HCEC 1CT (cell line): Measurements from ENCODE around the gene G6PC3.

Experiments
- DNase-seq: peaks from one replicate; pipeline ENCODE4 v3.0.0-alpha.2; 2017

G6PC3 gene

DNA sequence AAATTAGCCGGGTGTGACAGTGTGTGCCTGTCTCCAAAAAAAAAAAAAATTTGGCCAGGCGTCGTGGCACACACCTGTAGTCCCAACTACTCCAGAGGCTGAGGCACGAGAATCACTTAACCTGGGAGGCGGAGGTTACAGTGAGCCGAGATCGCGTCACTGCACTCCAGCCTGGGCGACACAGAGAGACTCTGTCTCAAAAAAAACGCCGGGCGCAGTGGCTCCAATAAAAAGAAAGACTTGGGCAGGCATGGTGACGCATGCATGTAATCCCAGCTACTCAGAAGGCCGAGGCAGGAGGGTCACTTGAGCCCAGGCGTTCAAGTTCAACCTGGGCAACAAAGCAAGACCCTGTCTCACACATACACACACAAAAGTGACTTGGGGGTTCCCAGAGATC lies 7.7 kb upstream of the G6PC3 start:
- DNase-seq, result no peak

DNA sequence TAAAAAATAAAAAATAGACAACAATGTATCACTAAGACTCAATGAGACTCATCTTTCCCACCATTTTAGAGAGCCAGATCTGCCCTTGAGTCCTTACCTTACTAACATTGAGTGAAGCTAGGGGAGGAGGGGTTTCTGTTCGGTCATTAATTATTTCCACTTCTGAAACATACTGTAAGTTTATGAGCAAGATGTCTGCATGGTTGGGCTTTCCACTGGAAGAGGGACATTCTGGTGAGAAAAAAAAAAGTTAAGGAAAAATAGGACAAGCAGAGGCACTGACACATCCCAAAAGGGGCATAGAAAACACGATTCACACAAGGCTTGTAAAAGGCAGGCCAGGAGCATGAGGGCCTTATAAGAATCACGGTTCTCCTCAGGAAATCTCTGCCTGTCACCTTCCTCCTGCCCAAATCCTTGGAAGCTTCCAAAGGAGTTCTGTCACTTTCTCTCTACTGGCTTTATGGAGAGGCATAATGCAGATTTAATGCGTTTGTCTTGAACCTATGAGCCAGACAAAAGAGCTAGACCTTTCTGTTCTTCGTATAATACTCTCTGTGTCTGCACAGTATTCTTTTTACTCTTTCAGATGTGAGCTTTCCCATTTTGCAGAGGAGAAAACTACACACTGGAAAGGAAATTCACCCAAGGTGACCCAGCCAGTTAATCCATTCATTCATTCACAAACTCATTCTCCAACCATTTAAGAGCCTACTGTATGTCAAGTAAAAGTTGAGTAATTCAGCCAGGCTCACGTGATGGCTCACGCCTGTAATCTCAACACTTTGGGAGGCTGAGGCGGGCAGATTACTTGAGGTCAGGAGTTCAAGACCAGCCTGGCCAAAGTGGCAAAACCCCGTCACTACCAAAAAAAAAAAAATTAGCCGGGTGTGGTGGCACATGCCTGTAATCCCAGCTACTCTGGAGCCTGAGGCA lies 6.6 kb upstream of the G6PC3 start:
- DNase-seq, result no peak

DNA sequence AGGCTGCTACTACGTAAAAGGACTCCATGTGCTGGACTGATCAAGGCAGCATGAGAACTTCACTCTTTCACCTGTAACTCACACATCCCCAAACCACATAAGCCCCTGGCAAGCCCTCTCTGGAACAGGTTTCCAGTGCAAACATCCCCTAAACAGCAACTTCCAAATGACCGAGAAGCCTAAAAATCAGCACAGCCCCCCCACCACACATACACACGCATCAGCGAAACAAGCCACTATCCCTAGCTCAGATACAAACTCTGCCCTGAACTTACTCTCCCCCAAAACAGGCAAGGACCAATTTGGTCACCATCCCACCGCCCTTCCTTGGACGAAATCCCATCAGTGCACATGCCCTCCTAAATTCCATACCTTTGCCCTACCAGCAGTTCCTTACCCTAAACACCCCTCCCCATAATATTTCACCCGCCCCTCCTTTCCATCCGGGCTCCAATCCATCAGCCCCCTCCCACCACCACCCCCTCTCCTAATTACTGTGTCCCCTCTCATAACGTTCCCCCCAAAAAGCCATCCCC lies 4.8 kb upstream of the G6PC3 start:
- no peak for DNase-seq

DNA sequence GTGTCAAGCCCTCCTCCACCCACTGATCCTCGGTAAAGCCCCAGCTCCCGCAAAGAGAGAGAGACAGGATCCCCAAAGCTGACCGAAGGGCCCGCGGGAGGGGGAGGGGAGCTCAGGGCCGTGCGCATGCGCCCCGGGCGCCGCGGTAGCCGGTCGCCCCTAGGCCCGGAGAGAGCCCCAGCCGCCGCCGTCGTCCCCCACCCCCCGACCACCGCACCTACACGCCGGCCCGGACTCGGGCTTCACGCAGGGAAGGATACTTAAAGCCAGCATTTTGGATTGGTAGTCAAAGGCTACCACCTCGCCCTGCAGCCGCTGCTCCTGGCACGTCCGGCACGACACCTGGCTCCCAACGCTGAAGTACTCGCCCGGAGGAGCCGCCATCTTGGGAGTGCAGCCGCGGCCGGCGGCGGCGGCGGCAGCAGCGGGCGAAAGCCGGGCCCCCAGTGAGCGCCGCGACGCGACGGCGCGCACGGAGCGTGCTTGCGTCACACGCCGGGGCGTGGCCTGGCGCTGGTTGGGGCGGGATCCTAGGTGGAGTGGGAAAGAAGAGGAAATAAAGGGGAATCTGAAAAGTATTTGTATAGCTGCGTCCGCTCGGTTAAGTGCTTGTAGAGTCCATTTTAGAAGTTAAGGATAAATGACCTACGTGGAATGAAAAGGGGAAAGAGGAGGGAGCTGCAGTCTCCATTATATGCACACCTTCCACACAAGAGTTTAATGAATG lies 4.2 kb upstream of the G6PC3 start, which contains the start of gene LSM12:
LSM12 (minus strand) TSS at position 468 of the 727 bp plus-strand sequence; CDS start at position 384, 84 bp downstream.
- DNase-seq, result peak; percentile 91

DNA sequence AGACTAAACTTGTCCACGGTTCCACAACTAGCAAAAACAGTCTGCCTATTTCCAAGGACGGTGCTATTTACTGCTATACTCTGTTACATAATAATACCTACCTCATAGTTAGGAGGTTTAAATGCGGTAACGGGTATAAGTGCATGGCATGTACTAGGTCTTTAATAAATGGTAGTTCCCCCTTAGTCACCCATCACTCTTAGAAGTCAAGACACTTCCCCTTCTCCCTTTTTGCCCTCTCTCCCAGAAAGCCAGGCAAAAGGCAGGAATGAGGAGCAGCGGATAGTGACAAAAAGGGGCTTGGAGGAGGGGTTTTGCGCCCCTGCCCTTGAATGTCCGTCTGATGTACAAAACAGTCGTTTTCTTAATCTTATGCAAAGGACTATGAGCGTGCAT lies 3.0 kb upstream of the G6PC3 start:
- no peak for DNase-seq

DNA sequence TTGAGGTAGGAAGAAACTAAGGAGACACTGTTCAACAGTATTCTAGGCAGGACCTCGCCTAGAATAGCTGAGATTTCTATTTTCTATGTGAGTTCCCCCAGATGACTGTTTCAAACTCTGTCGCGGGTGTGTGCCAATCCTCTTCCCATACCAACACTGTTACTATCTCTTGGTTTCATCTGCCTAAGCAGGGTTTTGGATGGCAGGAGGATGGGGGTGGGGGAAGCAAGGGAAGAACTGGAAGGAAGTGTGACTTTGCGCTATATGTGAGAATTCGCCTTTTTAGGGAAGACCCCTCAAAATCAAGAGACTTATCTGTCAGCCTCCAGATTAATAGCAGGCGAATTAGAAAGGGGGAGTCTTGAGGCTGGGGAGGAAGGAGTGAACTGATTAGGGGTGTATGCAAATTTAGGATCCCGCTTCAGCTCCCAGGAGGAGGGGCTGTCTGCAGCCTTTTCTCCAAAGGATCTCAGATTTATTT lies 521 bp upstream of the G6PC3 start:
- peak; percentile 26 for DNase-seq

DNA sequence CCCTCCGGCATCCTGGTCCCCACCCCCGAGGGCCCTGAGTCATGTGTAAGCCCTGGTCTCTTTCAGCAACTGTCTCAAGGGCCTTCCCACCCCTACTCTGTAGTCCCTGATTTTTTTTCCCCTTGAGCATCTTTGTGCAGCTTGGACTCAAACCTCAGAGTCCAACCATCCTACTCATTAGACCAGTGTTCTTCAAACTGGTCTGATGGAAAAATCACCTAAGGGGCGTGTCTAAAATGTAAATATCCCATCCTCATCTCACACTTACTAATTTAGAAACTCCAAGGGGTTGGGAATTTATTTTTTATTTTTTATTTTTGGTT lies 624 bp downstream of the G6PC3 start:
- DNase-seq, result no peak

DNA sequence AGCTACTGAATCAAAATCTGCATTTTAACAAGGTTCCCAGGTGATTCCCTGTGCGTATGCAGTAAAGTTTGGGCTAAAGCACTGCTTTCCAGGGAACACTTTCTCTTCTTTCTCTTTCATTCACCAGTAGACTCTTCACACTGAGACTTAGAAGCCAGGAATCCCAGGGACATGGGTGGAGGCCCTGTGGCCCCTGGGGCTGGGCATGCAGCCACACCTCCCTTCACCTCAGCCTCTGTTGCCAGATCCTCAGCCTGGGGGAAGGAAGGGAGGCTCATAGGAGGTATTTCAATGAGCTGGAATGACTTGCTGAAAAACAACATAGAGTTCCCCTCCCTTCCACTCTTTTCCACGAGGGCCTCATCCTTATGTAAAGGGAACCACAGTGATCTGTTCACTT lies 1.2 kb downstream of the G6PC3 start:
- no peak for DNase-seq

DNA sequence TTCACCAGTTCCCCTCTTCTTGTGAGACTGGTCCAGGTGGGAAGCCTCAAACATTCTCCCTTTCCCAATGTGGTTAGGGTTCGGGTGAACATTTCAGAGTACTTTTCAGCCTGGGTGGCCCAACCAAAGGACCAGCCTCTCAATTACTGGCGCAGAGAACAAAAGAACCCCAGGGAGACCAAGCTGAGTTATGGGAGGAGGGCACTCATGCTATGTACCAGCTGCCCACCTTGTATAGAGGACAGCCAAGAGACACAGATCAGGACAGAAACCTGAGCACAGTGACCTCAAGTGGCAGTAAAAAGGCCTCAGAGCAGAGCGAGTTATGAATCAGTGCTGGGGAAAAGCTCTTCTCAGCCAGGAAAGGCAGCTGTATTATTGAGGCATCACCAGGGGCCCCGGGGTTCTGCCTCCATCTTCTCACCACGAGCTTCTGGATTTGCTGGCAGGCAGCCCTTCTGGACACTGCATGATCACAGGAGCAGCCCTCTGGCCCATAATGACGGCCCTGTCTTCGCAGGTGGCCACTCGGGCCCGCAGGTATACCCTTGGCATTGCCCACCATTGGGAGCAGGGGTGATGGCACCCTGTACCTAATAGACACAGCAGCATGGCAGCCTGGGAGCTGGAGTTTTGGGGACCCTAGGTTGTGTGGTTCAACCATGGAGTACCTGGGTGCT lies 3.8 kb downstream of the G6PC3 start:
- no peak for DNase-seq

DNA sequence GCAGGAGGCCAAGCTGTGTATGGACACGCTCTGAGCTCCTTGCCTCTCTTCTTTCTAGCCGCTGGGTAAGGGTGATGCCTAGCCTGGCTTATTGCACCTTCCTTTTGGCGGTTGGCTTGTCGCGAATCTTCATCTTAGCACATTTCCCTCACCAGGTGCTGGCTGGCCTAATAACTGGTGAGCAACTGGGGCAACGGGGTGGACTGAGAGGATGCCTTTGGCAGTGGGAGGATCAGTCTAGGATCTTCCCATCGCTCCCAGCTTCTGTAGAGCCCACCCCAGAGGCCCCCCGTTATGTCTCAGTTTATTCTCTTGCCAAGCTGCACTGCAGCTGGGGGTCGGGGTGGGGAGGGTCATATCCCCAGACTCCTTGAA lies 4.4 kb downstream of the G6PC3 start:
- no peak for DNase-seq

DNA sequence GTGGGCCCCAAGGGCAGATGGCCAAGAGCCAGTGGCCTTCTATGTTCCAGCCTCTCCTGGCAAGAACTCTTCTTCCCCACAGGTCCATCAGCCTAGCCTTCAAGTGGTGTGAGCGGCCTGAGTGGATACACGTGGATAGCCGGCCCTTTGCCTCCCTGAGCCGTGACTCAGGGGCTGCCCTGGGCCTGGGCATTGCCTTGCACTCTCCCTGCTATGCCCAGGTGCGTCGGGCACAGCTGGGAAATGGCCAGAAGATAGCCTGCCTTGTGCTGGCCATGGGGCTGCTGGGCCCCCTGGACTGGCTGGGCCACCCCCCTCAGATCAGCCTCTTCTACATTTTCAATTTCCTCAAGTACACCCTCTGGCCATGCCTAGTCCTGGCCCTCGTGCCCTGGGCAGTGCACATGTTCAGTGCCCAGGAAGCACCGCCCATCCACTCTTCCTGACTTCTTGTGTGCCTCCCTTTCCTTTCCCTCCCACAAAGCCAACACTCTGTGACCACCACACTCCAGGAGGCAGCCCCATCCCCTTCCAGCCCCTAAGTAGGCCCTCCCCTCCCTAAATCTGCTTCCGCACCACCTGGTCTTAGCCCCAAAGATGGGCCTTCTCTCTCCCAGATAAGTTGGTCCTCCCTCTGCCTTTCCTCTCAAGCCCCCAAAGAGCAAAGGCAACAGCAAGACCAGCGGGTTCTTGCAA lies 5.2 kb downstream of the G6PC3 start:
- DNase-seq, result no peak

DNA sequence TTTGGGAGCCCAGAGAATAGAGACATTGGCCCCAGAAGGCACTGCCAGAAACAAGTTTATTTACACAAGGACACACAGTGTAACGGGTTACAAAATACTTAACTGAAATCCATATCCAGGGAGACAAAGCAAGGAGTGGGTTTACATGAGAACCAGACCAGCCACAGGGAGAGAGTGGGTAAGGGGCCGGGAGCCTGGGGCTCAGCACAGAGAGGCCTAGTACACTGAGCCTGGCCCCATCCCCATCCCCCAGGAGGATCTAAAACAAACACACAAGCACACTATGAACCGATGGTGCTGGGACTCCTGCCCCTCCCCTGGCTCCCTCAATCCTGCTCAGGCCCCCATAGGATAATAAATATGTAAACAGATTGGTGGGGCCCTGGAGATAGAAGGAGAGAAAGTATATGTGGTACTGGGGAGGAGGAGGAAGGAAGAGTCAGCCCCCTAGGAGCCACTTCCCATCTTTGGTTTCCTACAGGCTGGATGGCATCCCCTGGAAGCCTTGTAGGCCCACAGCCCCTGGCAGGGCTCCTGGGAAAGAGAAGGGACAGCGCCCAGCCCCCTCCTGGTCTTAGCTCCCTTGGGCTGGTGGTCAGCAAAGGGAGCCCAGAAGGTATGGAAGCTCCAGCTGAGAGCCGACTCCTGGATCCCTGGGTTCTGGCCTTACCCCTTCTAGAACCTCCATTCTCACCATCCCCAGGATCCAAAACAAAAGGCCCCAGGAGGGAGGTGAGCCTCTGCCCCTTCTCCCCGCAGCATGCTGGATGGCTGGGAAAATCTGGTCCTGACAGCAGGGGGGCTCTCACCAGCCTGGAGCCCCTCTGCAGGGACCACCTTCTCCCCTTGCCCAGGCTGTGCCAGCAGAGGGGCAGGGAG lies 6.4 kb downstream of the G6PC3 start:
- DNase-seq, result no peak

DNA sequence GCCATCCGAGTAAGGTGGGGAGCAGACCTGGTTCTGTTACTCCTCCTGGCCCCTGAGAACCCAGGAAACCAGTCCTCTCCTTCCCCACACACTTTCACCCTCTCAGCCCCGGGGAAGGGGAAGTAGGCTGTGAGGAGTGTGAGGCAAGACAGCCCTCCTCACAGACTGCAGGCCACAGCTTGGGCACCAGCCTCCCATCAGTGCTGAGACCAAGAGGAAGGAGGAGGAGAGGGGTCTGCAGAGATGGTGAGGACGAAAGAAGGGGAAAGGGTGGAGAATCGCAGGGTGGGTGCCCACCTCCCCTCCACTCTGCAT lies 7.0 kb downstream of the G6PC3 start:
- DNase-seq, result no peak

DNA sequence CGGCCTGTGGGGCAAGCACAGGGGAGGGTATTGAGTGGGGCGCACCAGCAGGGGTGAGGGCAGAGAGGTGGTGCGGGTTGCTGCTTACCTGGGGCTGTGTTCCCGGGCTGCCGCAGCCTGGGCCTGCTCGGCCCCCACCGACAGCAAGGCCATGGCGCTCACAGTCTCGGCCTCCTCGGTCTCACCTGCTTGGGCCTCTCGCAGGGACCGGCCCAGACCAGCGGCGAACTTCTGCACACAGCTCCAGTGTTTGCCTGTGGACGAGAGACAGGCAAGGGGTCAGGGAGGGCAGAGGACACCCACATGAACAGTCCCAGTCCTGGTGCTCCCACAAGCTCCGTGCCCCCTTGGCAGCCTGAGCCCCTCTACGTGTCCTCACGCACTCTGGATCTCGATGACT lies 7.9 kb downstream of the G6PC3 start:
- no peak for DNase-seq

DNA sequence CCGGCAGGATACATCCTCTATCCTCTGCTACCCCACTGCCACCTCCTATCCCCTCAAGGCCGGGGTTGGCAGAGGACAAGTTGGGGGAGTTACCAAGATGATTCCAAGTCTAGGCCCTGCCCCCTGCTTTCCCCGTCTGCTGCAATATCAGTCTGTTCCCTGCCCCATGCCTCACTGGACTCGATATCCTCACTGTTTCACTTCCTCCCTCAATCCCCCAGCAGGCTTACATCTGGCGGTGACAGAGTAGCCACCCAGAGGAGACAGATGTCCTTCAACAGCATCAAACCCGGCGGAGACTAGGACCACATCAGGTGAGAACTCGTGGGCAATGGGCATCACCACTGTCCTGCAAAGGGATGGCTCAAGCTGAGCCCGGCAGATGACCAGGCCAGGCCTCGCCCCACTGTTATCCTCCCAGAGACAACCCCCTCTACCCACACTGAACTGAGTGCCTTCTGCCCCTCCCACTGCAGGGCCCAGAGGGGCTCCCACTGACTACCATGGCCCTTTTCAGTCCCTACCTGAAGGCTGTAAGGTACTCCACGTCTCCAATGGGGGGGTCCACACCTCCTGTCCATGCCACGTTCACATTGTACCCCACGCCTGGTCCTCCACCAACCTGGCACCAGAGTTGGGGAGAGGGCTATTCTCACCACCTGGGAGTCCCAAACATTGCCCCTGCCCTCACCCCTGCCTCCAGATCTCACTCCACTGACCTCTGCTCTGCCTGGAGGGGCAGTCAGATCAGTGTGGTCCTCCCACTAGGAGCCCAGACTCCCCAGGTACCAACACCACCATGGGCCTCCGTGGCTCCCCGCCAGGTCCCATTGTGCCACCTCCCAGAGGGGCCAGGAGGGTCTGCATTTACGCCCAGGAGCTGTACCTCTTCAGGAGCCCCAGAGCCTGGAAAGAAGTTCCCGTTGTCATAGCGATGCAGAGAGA lies 9.6 kb downstream of the G6PC3 start:
- DNase-seq, result no peak

DNA sequence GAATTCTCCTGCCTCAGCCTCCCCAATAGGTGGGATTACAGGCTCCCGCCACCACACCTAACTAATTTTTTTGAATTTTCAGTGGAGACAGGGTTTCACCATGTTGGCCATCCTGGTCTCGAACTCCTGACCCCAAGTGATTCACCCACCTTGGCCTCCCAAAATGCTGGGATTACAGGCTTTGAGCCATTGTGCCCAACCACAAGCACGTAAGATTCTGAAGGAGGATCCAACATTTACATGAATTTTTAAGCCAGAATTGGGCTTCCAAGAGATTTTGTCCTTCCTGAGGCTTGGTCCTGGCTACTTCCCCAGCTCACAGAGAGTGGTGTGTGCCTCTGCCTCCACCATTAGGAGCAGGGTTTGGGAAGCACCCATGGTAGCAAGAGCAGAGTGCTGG lies 11.1 kb downstream of the G6PC3 start:
- no peak for DNase-seq

DNA sequence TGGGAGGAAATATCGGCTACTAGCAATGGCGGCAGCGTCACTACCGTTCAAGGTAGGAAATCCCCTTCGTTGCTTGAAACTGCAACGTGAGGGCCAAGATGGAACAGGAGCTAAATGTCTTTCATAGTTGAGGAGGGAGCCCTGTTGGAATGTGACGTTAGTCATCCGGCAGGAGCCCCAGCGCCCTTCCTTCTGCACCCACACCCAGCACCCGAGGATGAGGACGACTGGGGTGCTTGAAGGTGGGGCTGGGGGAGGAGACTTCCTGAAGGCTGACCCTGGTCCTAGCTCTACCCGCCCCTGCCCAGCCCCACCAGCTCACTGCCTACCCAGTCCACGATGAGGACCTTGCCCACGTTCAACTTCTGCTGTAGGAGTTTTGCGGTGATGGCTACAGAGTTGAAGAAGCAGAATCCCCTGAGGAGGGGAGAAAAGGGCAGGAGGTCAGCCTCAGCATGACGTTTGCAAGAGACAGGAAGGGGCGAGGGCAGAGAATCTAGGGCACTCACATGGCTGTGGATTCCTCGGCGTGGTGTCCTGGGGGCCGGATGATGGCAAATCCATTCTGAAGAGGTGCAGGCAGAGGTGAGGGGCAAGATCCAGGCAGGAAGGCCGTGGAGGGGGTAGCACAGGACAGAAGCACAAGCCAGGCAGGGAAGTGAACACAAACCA lies 11.9 kb downstream of the G6PC3 start:
- DNase-seq, result no peak

DNA sequence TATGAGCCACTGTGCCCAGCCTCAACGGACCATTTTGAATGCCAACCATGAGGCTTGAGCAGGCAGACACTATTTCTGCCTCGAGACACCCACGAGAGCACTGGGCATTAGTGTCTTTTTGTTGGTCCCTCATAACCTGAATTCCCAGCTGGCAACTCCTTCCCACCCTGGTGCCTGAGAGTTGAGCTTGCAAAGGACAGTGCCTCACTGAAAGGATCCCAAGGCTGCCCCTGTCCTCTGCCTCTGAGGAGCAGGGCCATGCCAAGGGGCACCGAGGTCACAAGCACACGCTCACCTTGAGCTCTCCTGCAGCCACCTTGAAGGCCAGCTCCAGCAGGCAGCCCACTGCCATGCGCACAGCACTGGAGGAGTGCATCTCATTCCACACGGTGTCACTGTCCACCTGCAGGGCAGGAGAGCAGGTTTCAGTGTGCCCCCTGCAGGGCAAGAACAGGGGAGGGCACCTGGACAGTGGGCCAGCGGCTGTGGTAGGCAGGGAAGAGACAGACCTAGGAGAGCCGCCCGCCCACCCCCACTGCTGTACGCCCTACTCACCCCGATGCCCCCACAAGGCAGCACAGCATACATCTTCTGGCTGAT lies 12.8 kb downstream of the G6PC3 start:
- no peak for DNase-seq

DNA sequence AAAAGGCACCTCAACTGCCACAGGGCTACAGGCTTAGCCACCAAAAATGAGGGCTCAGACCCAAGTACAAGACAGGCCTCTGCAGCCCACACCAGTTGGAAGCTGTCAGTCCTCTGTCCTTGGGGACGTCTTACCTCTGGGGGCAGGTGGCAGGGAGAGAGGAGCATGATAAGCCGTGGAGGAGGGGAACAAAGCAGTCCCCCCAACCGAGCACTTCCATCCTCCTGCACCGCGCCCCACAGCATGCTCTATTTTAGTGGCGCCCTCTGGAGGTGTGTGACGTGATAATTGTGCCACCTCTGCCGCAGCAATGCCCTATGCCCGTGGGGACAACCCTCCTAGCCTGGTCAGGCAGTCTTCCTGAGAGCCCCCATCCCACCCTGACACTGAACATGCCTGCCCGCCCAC lies 13.6 kb downstream of the G6PC3 start:
- no peak for DNase-seq

DNA sequence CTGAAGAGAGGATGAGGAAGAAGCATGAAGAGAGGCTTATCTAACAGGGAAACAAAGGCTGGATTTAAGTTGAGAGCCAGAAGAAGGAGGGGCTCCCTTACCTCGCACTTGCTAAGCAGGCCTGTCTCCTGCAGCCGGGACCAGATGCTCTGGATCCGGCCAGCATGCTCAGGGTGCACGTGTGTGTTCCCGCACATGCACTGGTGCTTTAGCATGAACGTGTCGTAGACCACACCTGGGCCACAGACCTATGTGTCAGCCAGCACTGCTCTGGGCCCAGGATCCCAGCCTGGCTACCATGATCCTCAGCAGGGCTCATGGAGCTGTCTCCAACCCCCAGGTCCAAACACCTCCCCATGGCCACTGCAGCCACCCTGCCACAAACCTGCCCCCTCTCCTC lies 14.4 kb downstream of the G6PC3 start:
- DNase-seq, result no peak
